Gastroesophageal sphincter (tissue), 4 donors: ENCODE data around the gene DEPDC1. TPM values are rescaled to one million over a fixed set of nuclear protein-coding genes. Genes with fewer than 3 reads are reported as not detected.

Source experiments
- ATAC-seq: fragments of 150-250 bp; one replicate; pipeline ENCODE4 v1.9.1; 2016; ENCODE audit warnings: mild to moderate bottlenecking, moderate library complexity
- H3K27ac ChIP-seq, 4 donors: fragments of 200-600 bp; sonication (generic) in 3 of 4; 1 replicate in 3 of 4; 2 replicates in 1 of 4; pipeline ENCODE4 v1.5.1; 2016 to 2019
- H3K27me3 ChIP-seq: fragments of 200-600 bp; sonication (generic); one replicate; pipeline ENCODE4 v1.5.1; 2019
- H3K36me3 ChIP-seq, 2 donors: fragments of 200-600 bp; sonication (generic); one replicate each; pipeline ENCODE4 v1.5.1; 2019; ENCODE audit warnings: control low read depth in 1 of 2
- H3K4me1 ChIP-seq, 3 donors: fragments of 200-600 bp; sonication (generic); 1 replicate in 2 of 3; 2 replicates in 1 of 3; pipeline ENCODE4 v1.5.1; 2016 to 2019; ENCODE audit warnings: control low read depth in 2 of 3
- H3K4me3 ChIP-seq, 2 donors: fragments of 200-600 bp; sonication (generic); one replicate each; pipeline ENCODE4 v1.5.1; 2019; ENCODE audit warnings: mild to moderate bottlenecking in 1 of 2, moderate library complexity in 1 of 2
- H3K9me3 ChIP-seq, 3 donors: fragments of 200-600 bp; sonication (generic); one replicate each; pipeline ENCODE4 v1.5.1; 2017 to 2019; ENCODE audit warnings: control low read depth in 2 of 3
- EP300 ChIP-seq: sonication (generic); formaldehyde crosslinking; IDR thresholded peaks from one replicate; pipeline ENCODE4 v1.6.1; 2017; ENCODE audit warnings: antibody characterized with exemption, mild to moderate bottlenecking
- POLR2A ChIP-seq, 2 donors: fragments of 450-650 bp; IDR thresholded peaks; one replicate each; pipeline ENCODE4 v1.6.1; 2017; ENCODE audit warnings: antibody characterized with exemption in 2 of 2, mild to moderate bottlenecking in 2 of 2, moderate library complexity in 1 of 2
- POLR2AphosphoS5 ChIP-seq: sonication (generic); formaldehyde crosslinking; IDR thresholded peaks from one replicate; pipeline ENCODE4 v1.6.1; 2017; ENCODE audit warnings: antibody characterized with exemption
- WGBS, 2 donors: methylation state at CpG; one replicate each; pipeline ENCODE4 v1.1.5; 2018; ENCODE audit warnings: low coverage in 1 of 2; 5-methylcytosine and 5-hydroxymethylcytosine counted together
- total RNA-seq, 4 donors: library from RNA; depleted of rRNA; stranded (reverse); fragments of >200 nt; gene quantifications; one replicate each; pipeline ENCODE4 v1.1.0, GENCODE V29; 2016
- TF ChIP-seq, protein P1 (sequence below), 4 experiments: fragments of 200-600 bp in 2 of 4; fragments of 450-650 bp in 2 of 4; sonication (generic) in 1 of 4; IDR thresholded peaks; one replicate each; pipeline ENCODE4 v1.5.1; 2017 to 2019; ENCODE audit warnings: antibody characterized with exemption in 4 of 4, mild to moderate bottlenecking in 2 of 4, moderate library complexity in 2 of 4

The DEPDC1 gene
- total RNA-seq, 4 donors from 2014 or later, result 0.25 TPM; not detected in 3

DNA sequence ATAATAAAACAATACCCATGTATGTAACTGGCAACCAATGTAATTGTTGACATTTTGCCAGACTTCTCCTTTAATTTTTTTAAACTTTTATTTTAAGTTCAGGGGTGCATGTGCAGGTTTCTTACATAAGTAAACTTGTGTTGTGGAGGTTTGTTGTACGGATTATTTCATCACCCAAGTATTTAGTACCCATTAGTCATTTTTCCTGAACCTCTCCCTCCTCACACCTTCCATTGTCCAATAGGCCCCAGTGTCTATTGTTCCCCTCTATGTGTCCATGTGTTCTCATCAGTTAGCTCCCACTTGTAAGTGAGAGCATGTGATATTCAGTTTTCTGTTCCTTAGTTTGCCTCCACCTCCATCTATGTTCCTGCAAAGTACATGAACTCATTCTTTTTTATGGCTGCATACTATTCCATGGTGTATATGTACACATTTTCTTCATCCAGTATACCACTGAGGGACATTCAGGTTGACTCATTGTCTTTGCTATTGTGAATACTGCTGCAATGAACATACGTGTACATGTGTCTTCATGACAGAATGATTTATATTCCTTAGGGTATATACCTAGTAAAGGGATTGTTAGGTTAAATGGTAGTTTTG lies 6.7 kb downstream of the DEPDC1 start:
- ATAC-seq, result no peak
- 88 to 100% methylated on average over 2 of the region's 2 CpGs for WGBS, 2 donors
- H3K27me3 ChIP-seq, result no peaks in the 10 kb centered on the region
- H3K36me3 ChIP-seq, result no peaks in the 10 kb centered on the region
- TF ChIP-seq, protein P1, sequence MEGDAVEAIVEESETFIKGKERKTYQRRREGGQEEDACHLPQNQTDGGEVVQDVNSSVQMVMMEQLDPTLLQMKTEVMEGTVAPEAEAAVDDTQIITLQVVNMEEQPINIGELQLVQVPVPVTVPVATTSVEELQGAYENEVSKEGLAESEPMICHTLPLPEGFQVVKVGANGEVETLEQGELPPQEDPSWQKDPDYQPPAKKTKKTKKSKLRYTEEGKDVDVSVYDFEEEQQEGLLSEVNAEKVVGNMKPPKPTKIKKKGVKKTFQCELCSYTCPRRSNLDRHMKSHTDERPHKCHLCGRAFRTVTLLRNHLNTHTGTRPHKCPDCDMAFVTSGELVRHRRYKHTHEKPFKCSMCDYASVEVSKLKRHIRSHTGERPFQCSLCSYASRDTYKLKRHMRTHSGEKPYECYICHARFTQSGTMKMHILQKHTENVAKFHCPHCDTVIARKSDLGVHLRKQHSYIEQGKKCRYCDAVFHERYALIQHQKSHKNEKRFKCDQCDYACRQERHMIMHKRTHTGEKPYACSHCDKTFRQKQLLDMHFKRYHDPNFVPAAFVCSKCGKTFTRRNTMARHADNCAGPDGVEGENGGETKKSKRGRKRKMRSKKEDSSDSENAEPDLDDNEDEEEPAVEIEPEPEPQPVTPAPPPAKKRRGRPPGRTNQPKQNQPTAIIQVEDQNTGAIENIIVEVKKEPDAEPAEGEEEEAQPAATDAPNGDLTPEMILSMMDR (IDR thresholded peaks at IDR 0.05), result no peak
- TF ChIP-seq EP300 (no peak), POLR2A (IDR thresholded peaks at IDR 0.05) (no peak), POLR2AphosphoS5 (no peak)
- H3K4me1 ChIP-seq, result no peaks in the 10 kb centered on the region
- no peaks in the 10 kb centered on the region for H3K9me3 ChIP-seq
- no peak overlapping the region for H3K4me3 ChIP-seq
- H3K27ac ChIP-seq, result no peak overlapping the region

DNA sequence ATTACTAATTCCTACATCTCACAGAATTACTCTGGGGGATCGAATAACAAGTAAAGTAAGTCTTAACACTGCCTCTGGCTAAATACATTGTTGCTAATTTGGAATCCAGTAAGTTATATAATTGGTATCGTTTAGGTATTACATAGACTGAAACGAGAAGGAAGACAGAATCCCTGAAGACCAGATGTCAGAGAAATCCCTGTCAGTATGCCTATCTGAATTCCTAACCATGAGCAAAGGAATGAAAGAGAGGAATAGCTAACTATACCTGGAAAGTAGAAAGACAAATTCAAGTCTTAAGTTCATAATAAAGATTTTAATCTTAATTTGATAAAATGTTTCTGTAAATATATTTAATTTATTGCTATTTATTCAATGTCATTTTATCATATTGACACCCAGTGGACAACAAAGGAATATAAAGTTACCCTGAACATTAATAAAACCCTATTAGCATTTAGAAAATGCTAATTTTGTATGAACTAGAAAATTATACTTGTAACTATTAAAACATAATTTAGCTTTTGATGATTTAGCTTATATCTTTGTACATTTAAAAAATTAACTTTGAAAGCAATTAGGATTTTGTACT lies 11.4 kb downstream of the DEPDC1 start:
- Histone ChIP-seq H3K4me1 (no peaks in the 10 kb centered on the region), H3K36me3 (no peaks in the 10 kb centered on the region), H3K9me3 (no peaks in the 10 kb centered on the region), H3K27ac (no peak overlapping the region), H3K27me3 (no peaks in the 10 kb centered on the region), H3K4me3 (no peak overlapping the region)
- no peak for ATAC-seq
- WGBS, 2 donors, result 53 to 89% methylated on average over 2 to 3 of the region's 3 CpGs
- TF ChIP-seq EP300 (no peak), POLR2AphosphoS5 (no peak), POLR2A (IDR thresholded peaks at IDR 0.05) (no peak)
- TF ChIP-seq, protein P1 (IDR thresholded peaks at IDR 0.05), result no peak

DNA sequence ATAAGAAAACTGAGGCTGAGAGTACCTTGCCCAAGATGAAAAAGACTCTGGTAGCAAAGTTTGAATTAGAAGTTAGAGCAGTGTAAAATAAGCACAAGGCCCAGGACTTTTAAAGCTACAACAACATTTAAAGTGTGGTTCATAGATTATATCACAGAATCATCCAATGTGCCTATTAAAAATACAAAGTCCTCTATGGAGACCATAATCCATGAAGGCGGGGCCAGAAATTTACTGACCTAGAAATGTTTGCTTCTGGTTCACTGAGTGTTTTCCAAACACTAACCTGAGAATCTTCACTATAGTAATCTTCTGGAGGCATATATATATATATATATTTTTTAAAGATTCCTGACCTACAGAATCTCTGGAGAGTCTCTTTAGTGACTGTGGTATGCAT lies 12.3 kb downstream of the DEPDC1 start:
- no peaks in the 10 kb centered on the region for H3K4me1 ChIP-seq
- no peak for TF ChIP-seq POLR2AphosphoS5
- TF ChIP-seq EP300, result no peak
- TF ChIP-seq POLR2A (IDR thresholded peaks at IDR 0.05), result no peak
- TF ChIP-seq, protein P1 (IDR thresholded peaks at IDR 0.05), result no peak
- ATAC-seq, result no peak
- no peak overlapping the region for H3K27ac ChIP-seq
- no peaks in the 10 kb centered on the region for H3K27me3 ChIP-seq
- WGBS, 2 donors, result 94 to 100% methylated on average over 1 of the region's 1 CpG
- H3K36me3 ChIP-seq, result no peaks in the 10 kb centered on the region
- H3K9me3 ChIP-seq, result no peaks in the 10 kb centered on the region
- no peak overlapping the region for H3K4me3 ChIP-seq

- Histone ChIP-seq H3K27me3 (no peaks in the 10 kb centered on the region), H3K4me3 (no peak overlapping the region), H3K4me1 (no peaks in the 10 kb centered on the region), H3K36me3 (no peaks in the 10 kb centered on the region), H3K27ac (no peak overlapping the region), H3K9me3 (no peaks in the 10 kb centered on the region)
- TF ChIP-seq, protein P1 (IDR thresholded peaks at IDR 0.05), result no peak
- no peak for TF ChIP-seq EP300
- no peak for TF ChIP-seq POLR2A (IDR thresholded peaks at IDR 0.05)
- no peak for TF ChIP-seq POLR2AphosphoS5
- WGBS, 2 donors, result 78 to 83% methylated on average over 3 of the region's 3 CpGs
- no peak for ATAC-seq
These were observed 15.8 kb downstream of the DEPDC1 start for GRCh38 chr1:68481041-68481440.

GRCh38 chr1:68479501-68479900 lies 17.4 kb downstream of the DEPDC1 start:
- Histone ChIP-seq H3K9me3 (no peaks in the 10 kb centered on the region), H3K4me3 (no peak overlapping the region), H3K27ac (no peak overlapping the region), H3K27me3 (no peaks in the 10 kb centered on the region), H3K36me3 (no peaks in the 10 kb centered on the region), H3K4me1 (no peaks in the 10 kb centered on the region)
- 96 to 100% methylated on average over 2 of the region's 2 CpGs for WGBS, 2 donors
- no peak for ATAC-seq
- TF ChIP-seq EP300, result no peak
- no peak for TF ChIP-seq POLR2A (IDR thresholded peaks at IDR 0.05)
- no peak for TF ChIP-seq POLR2AphosphoS5
- TF ChIP-seq, protein P1 (IDR thresholded peaks at IDR 0.05), result no peak
